ENCODE data around the gene CRYGA. TPM values are rescaled to one million over a fixed set of nuclear protein-coding genes. Genes with fewer than 3 reads are reported as not detected.
A peak's percentile ranks its signal among the peaks of the same experiment; 100 is the strongest.

The CRYGA gene
- polyA plus RNA-seq, 1 donor (not counting 4 experiments of a cell fraction or from before 2014, with no cell fraction given), result not detected

- Histone ChIP-seq H3K4me2 (ENCODE audit: control insufficient read depth, extremely low read depth, insufficient read depth, low read depth, low read length) (peak overlapping the region; percentile 47), H3K4me1 (ENCODE audit: control insufficient read depth, extremely low read depth, insufficient read depth, low read length) (peaks cover 9% of the 10 kb centered on the region), H2AFZ (ENCODE audit: control insufficient read depth, low read length) (no peak overlapping the region), H3K4me3 (ENCODE audit: control insufficient read depth in 2 of 3, extremely low read depth in 1 of 3, insufficient read depth in 2 of 3, low read depth in 1 of 3, low read length in 3 of 3) (no peak overlapping the region), H3K27ac (ENCODE audit: control insufficient read depth, insufficient read depth, low read length) (no peak overlapping the region), H3K79me2 (ENCODE audit: control insufficient read depth, insufficient read depth, low read length) (no peaks in the 10 kb centered on the region), H3K9me1 (ENCODE audit: control insufficient read depth, extremely low read depth, insufficient read depth, low read length) (no peaks in the 10 kb centered on the region), H3K9me3 (ENCODE audit: control insufficient read depth, low read depth, low read length) (no peaks in the 10 kb centered on the region), H4K20me1 (ENCODE audit: control insufficient read depth, extremely low read depth, insufficient read depth, low read length) (no peaks in the 10 kb centered on the region), H3K36me3 (ENCODE audit: control insufficient read depth in 2 of 2, extremely low read depth in 1 of 2, insufficient read depth in 2 of 2, low read length in 2 of 2) (no peaks in the 10 kb centered on the region), H3K9ac (ENCODE audit: control insufficient read depth, extremely low read depth, insufficient read depth, low read length) (no peak overlapping the region), H3K27me3 (ENCODE audit: control insufficient read depth, extremely low read depth, insufficient read depth, low read length) (no peaks in the 10 kb centered on the region)
- dilution Hi-C loops (cut with MboI; ENCODE audit: extremely low pct_ligation_motif_present, low sequenced_read_pairs), result no loop called here
- TF ChIP-seq EZH2 (IDR thresholded peaks at IDR 0.05; ENCODE audit: low read length) (no peak), CTCF (optimal IDR thresholded peaks at IDR 0.05 in 1 of 3, IDR thresholded peaks at IDR 0.05 in 1 of 3, conservative IDR thresholded peaks at IDR 0.05 in 1 of 3; ENCODE audit: extremely low read depth in 1 of 3, insufficient read depth in 2 of 3, low read length in 3 of 3) (no peak)
- DNase-seq (ENCODE audit: low read depth, low spot score) (no peak), FAIRE-seq (peak; percentile 59)
These were observed 29.3 kb upstream of the CRYGA start for GRCh38 chr2:208192611-208193236.

GRCh38 chr2:208189810-208190503 is 26.6 kb upstream of the CRYGA start, which contains the start of gene C2orf80:
Gene C2orf80 (minus strand): TSS chr2:208190030. CDS start chr2:208186986, 3,044 bp downstream.
- H3K27me3 ChIP-seq (ENCODE audit: control insufficient read depth, extremely low read depth, insufficient read depth, low read length), result no peaks in the 10 kb centered on the region
- TF ChIP-seq EZH2 (IDR thresholded peaks at IDR 0.05; ENCODE audit: low read length), result no peak
- no peak for TF ChIP-seq CTCF (optimal IDR thresholded peaks at IDR 0.05 in 1 of 3, IDR thresholded peaks at IDR 0.05 in 1 of 3, conservative IDR thresholded peaks at IDR 0.05 in 1 of 3; ENCODE audit: extremely low read depth in 1 of 3, insufficient read depth in 2 of 3, low read length in 3 of 3)
- no peaks in the 10 kb centered on the region for H3K9me1 ChIP-seq (ENCODE audit: control insufficient read depth, extremely low read depth, insufficient read depth, low read length)
- H3K36me3 ChIP-seq (ENCODE audit: control insufficient read depth in 2 of 2, extremely low read depth in 1 of 2, insufficient read depth in 2 of 2, low read length in 2 of 2), result no peaks in the 10 kb centered on the region
- dilution Hi-C loops (cut with MboI; ENCODE audit: extremely low pct_ligation_motif_present, low sequenced_read_pairs), result no loop called here
- no peak within 1 kb of the TSS for H3K27ac ChIP-seq (ENCODE audit: control insufficient read depth, insufficient read depth, low read length)
- H3K9me3 ChIP-seq (ENCODE audit: control insufficient read depth, low read depth, low read length), result no peaks in the 10 kb centered on the region
- H3K9ac ChIP-seq (ENCODE audit: control insufficient read depth, extremely low read depth, insufficient read depth, low read length), result no peak within 1 kb of the TSS
- FAIRE-seq (no peak), DNase-seq (ENCODE audit: low read depth, low spot score) (no peak)
- H3K4me1 ChIP-seq (ENCODE audit: control insufficient read depth, extremely low read depth, insufficient read depth, low read length), result peaks cover 9% of the 10 kb centered on the region
- no peaks in the 10 kb centered on the region for H4K20me1 ChIP-seq (ENCODE audit: control insufficient read depth, extremely low read depth, insufficient read depth, low read length)
- H3K79me2 ChIP-seq (ENCODE audit: control insufficient read depth, insufficient read depth, low read length), result no peaks in the 10 kb centered on the region
- H2AFZ ChIP-seq (ENCODE audit: control insufficient read depth, low read length), result no peak within 1 kb of the TSS
- H3K4me3 ChIP-seq (ENCODE audit: control insufficient read depth in 2 of 3, extremely low read depth in 1 of 3, insufficient read depth in 2 of 3, low read depth in 1 of 3, low read length in 3 of 3), result no peak within 1 kb of the TSS
- H3K4me2 ChIP-seq (ENCODE audit: control insufficient read depth, extremely low read depth, insufficient read depth, low read depth, low read length), result no peak within 1 kb of the TSS

Data from keratinocyte (primary cell).